ENCODE data around the gene ADAM15. TPM values are rescaled to one million over a fixed set of nuclear protein-coding genes. Genes with fewer than 3 reads are reported as not detected.
A peak's percentile ranks its signal among the peaks of the same experiment; 100 is the strongest.

Gene ADAM15
- total and polyA plus RNA-seq, 4 donors = 49.5 to 233 (median 160) TPM

- WGBS, 2 donors = 57 to 72% methylated on average over 6 of the region's 6 CpGs
- H3K27ac ChIP-seq (ENCODE audit: low read depth in 1 of 2, low read length in 1 of 2) = no peak overlapping the region
- peaks cover 0 to 62% (median 20%) of the 10 kb centered on the region in 5 donors for H3K4me1 ChIP-seq (ENCODE audit: control insufficient read depth in 5 of 5, insufficient read depth in 5 of 5, low read length in 5 of 5)
- peaks cover 0 to 42% (median 34%) of the 10 kb centered on the region in 3 donors for H3K27me3 ChIP-seq (ENCODE audit: control insufficient read depth in 3 of 3, insufficient read depth in 3 of 3, low read length in 2 of 3)
- no peak for ATAC-seq (ENCODE audit: insufficient read depth, low FRiP score)
- H3K9ac ChIP-seq (ENCODE audit: insufficient read depth in 1 of 2, low read length in 2 of 2) = no peak overlapping the region
- no peaks in the 10 kb centered on the region for H3K36me3 ChIP-seq (ENCODE audit: control insufficient read depth in 4 of 4, insufficient read depth in 4 of 4, low read length in 4 of 4)
- peak in 1 of 3 donors; percentile 40 for DNase-seq
- no peak overlapping the region for H3K4me3 ChIP-seq
- no peak for TF ChIP-seq CTCF (IDR thresholded peaks at IDR 0.05; ENCODE audit: control extremely low read depth, extremely low read depth)
- no peaks in the 10 kb centered on the region for H3K9me3 ChIP-seq (ENCODE audit: control insufficient read depth in 4 of 4, insufficient read depth in 3 of 4, low read length in 3 of 4)
Observed at GRCh38 chr1:155083052-155083541, 32.0 kb downstream of the ADAM15 start.

GRCh38 chr1:155083865-155084721 is 33.0 kb downstream of the ADAM15 start:
- H3K9me3 ChIP-seq (ENCODE audit: control insufficient read depth in 4 of 4, insufficient read depth in 3 of 4, low read length in 3 of 4) = no peaks in the 10 kb centered on the region
- TF ChIP-seq CTCF (IDR thresholded peaks at IDR 0.05; ENCODE audit: control extremely low read depth, extremely low read depth) = no peak
- H3K9ac ChIP-seq (ENCODE audit: insufficient read depth in 1 of 2, low read length in 2 of 2) = no peak overlapping the region
- no peak overlapping the region for H3K27ac ChIP-seq (ENCODE audit: low read depth in 1 of 2, low read length in 1 of 2)
- DNase-seq (peak; percentile 34 to 50 (median 44)), ATAC-seq (ENCODE audit: insufficient read depth, low FRiP score) (no peak)
- H3K4me1 ChIP-seq (ENCODE audit: control insufficient read depth in 5 of 5, insufficient read depth in 5 of 5, low read length in 5 of 5) = peaks cover 0 to 59% (median 20%) of the 10 kb centered on the region in 5 donors
- 31% methylated on average over 21 of the region's 21 CpGs for WGBS, 2 donors
- peaks cover 0 to 39% (median 33%) of the 10 kb centered on the region in 3 donors for H3K27me3 ChIP-seq (ENCODE audit: control insufficient read depth in 3 of 3, insufficient read depth in 3 of 3, low read length in 2 of 3)
- H3K36me3 ChIP-seq (ENCODE audit: control insufficient read depth in 4 of 4, insufficient read depth in 4 of 4, low read length in 4 of 4) = no peaks in the 10 kb centered on the region
- no peak overlapping the region for H3K4me3 ChIP-seq

- WGBS, 2 donors = 0% methylated on average over 63 to 67 of the region's 67 CpGs
- Histone ChIP-seq H3K4me1 (ENCODE audit: control insufficient read depth in 5 of 5, insufficient read depth in 5 of 5, low read length in 5 of 5) (peaks cover 0 to 51% (median 16%) of the 10 kb centered on the region in 5 donors), H3K9ac (ENCODE audit: insufficient read depth in 1 of 2, low read length in 2 of 2) (peak overlapping the region in 1 of 2 donors; percentile 68), H3K4me3 (peak overlapping the region; percentile 60), H3K9me3 (ENCODE audit: control insufficient read depth in 4 of 4, insufficient read depth in 3 of 4, low read length in 3 of 4) (no peaks in the 10 kb centered on the region), H3K27me3 (ENCODE audit: control insufficient read depth in 3 of 3, insufficient read depth in 3 of 3, low read length in 2 of 3) (peaks cover 0 to 33% (median 28%) of the 10 kb centered on the region in 3 donors), H3K36me3 (ENCODE audit: control insufficient read depth in 4 of 4, insufficient read depth in 4 of 4, low read length in 4 of 4) (no peaks in the 10 kb centered on the region), H3K27ac (ENCODE audit: low read depth in 1 of 2, low read length in 1 of 2) (peak overlapping the region; percentile 80 to 92)
- DNase-seq = peak; percentile 97 to 99 (median 98)
- TF ChIP-seq CTCF (IDR thresholded peaks at IDR 0.05; ENCODE audit: control extremely low read depth, extremely low read depth) = peak; percentile 94
- ATAC-seq (ENCODE audit: insufficient read depth, low FRiP score) = peak; percentile 92
Observed at GRCh38 chr1:155084722-155085503, 33.8 kb downstream of the ADAM15 start.

Data from lung (tissue), 12 donors.